SHP77 treated with DMSO at 0.1 percent for 48 hours (cell line): Measurements from ENCODE around the gene ABCA10.

Experiments
- DNase-seq: peaks from one replicate; lab custom pipeline; 2025; lab: John Stamatoyannopoulos, UW

Gene ABCA10

GRCh38 chr17:69098625-69099024 lies 130.0 kb downstream of the ABCA10 start:
- no peak for DNase-seq
